OCI-LY7 (cell line): ENCODE measurements around the gene CYB561D1.

Source experiments
- CTCF ChIP-seq: fragments of 200-600 bp; sonication (generic); conservative IDR thresholded peaks from 2 replicates; pipeline ENCODE4 v1.5.1; 2014; ENCODE audit warnings: mild to moderate bottlenecking, antibody characterized with exemption, low read length, moderate library complexity, mixed read lengths
- EZH2phosphoT487 ChIP-seq: fragments of 200-600 bp; sonication (generic); IDR thresholded peaks from 2 replicates; pipeline ENCODE4 v1.6.1; 2018; ENCODE audit warnings: low read depth, borderline replicate concordance, mild to moderate bottlenecking, mixed run types, antibody characterized with exemption, low read length, moderate library complexity, mixed read lengths

- TF ChIP-seq CTCF (no peak), EZH2phosphoT487 (no peak)
Observed at GRCh38 chr1:109509176-109510134, 15.6 kb downstream of the CYB561D1 start, which contains the start of gene AMIGO1.
